Immature natural killer cell (primary cell): Measurements from ENCODE around the gene DHRS1. TPM values are rescaled to one million over a fixed set of nuclear protein-coding genes. Genes with fewer than 3 reads are reported as not detected.

Experiments
- DNase-seq, 3 donors: peaks; one replicate each; pipeline ENCODE4 v3.0.0; 2022; ENCODE audit warnings: mixed read lengths in 1 of 3
- H3K27ac Mint-ChIP-seq, 6 donors: one replicate each; pipeline ENCODE4 v1.8.0; 2020; ENCODE audit warnings: mixed read lengths in 6 of 6, mild to moderate bottlenecking in 5 of 6, inconsistent platforms in 4 of 6, moderate library complexity in 3 of 6
- H3K27me3 Mint-ChIP-seq, 3 donors: one replicate each; pipeline ENCODE4 v1.8.0; 2020 to 2021; ENCODE audit warnings: low read depth in 3 of 3, mild to moderate bottlenecking in 3 of 3, mixed read lengths in 3 of 3, moderate library complexity in 3 of 3, inconsistent platforms in 1 of 3
- H3K36me3 Mint-ChIP-seq, 3 donors: one replicate each; pipeline ENCODE4 v1.8.0; 2020; ENCODE audit warnings: mixed read lengths in 3 of 3, inconsistent platforms in 2 of 3, mild to moderate bottlenecking in 2 of 3
- H3K4me1 Mint-ChIP-seq, 2 donors: one replicate each; pipeline ENCODE4 v1.8.0; 2020; ENCODE audit warnings: inconsistent platforms in 2 of 2, mild to moderate bottlenecking in 2 of 2, mixed read lengths in 2 of 2, moderate library complexity in 1 of 2
- H3K4me3 Mint-ChIP-seq, 5 donors: one replicate each; pipeline ENCODE4 v1.8.0; 2020; ENCODE audit warnings: mild to moderate bottlenecking in 5 of 5, mixed read lengths in 5 of 5, inconsistent platforms in 3 of 5, moderate library complexity in 3 of 5
- H3K9me3 Mint-ChIP-seq, 6 donors: one replicate each; pipeline ENCODE4 v1.8.0; 2020; ENCODE audit warnings: mild to moderate bottlenecking in 6 of 6, mixed read lengths in 6 of 6, inconsistent platforms in 4 of 6, moderate library complexity in 3 of 6
- polyA plus RNA-seq, 3 donors: library from polyadenylated mRNA; unstranded; fragments of 300-500 nt; fragmentation: Illumina TruSeq; gene quantifications; one replicate each; pipeline ENCODE4 v1.2.3, GENCODE V29; 2021

Gene DHRS1
- polyA plus RNA-seq, 3 donors from 2014 or later, result 31.4 to 35.9 (median 31.7) TPM

GRCh38 chr14:24322672-24323071 is 23.1 kb upstream of the DHRS1 start:
- peaks cover 12 to 18% of the 10 kb centered on the region in 2 donors for H3K4me1 Mint-ChIP-seq
- no peak for DNase-seq
- peaks cover 4 to 23% (median 5%) of the 10 kb centered on the region in 3 donors for H3K27me3 Mint-ChIP-seq
- no peak overlapping the region for H3K4me3 Mint-ChIP-seq
- no peaks in the 10 kb centered on the region for H3K9me3 Mint-ChIP-seq
- H3K36me3 Mint-ChIP-seq, result peaks cover 0 to 9% (median 4%) of the 10 kb centered on the region in 3 donors
- peak overlapping the region in 1 of 6 donors; percentile 31 for H3K27ac Mint-ChIP-seq

GRCh38 chr14:24321212-24321975 is 21.8 kb upstream of the DHRS1 start:
- no peak overlapping the region for H3K27ac Mint-ChIP-seq
- no peaks in the 10 kb centered on the region for H3K9me3 Mint-ChIP-seq
- H3K27me3 Mint-ChIP-seq, result peaks cover 5 to 19% (median 7%) of the 10 kb centered on the region in 3 donors

GRCh38 chr14:24317141-24317928 is 17.8 kb upstream of the DHRS1 start:
- Mint-ChIP-seq H3K4me3 (no peak overlapping the region), H3K4me1 (peaks cover 44 to 49% of the 10 kb centered on the region in 2 donors), H3K27ac (peak overlapping the region in 4 of 6 donors; percentile 7 to 56 (median 38)), H3K9me3 (no peaks in the 10 kb centered on the region), H3K27me3 (peaks cover 9 to 21% (median 17%) of the 10 kb centered on the region in 3 donors), H3K36me3 (peaks cover 4 to 15% (median 9%) of the 10 kb centered on the region in 3 donors)
- no peak for DNase-seq

More at GRCh38 chr14:24321212-24321975, 21.8 kb upstream of the DHRS1 start:
- DNase-seq, result no peak
- Mint-ChIP-seq H3K4me3 (no peak overlapping the region), H3K36me3 (peaks cover 4 to 15% (median 9%) of the 10 kb centered on the region in 3 donors), H3K4me1 (peaks cover 13 to 14% of the 10 kb centered on the region in 2 donors)

GRCh38 chr14:24316597-24316950 is 17.0 kb upstream of the DHRS1 start:
- no peak overlapping the region for H3K4me3 Mint-ChIP-seq
- no peak for DNase-seq
- peaks cover 51 to 57% of the 10 kb centered on the region in 2 donors for H3K4me1 Mint-ChIP-seq
- H3K27ac Mint-ChIP-seq, result no peak overlapping the region
- H3K9me3 Mint-ChIP-seq, result no peaks in the 10 kb centered on the region
- H3K36me3 Mint-ChIP-seq, result peaks cover 4 to 12% (median 9%) of the 10 kb centered on the region in 3 donors
- H3K27me3 Mint-ChIP-seq, result peaks cover 9 to 20% (median 19%) of the 10 kb centered on the region in 3 donors

GRCh38 chr14:24315807-24316596 is 16.4 kb upstream of the DHRS1 start:
- Mint-ChIP-seq H3K4me3 (peak overlapping the region; percentile 74 to 95 (median 84)), H3K36me3 (peaks cover 4 to 11% (median 9%) of the 10 kb centered on the region in 3 donors), H3K27ac (peak overlapping the region in 5 of 6 donors; percentile 91 to 99 (median 97)), H3K4me1 (peaks cover 54 to 59% of the 10 kb centered on the region in 2 donors), H3K27me3 (peaks cover 9 to 20% (median 18%) of the 10 kb centered on the region in 3 donors), H3K9me3 (no peaks in the 10 kb centered on the region)
- no peak for DNase-seq

GRCh38 chr14:24315243-24315806 is 15.7 kb upstream of the DHRS1 start:
- peaks cover 4 to 10% (median 9%) of the 10 kb centered on the region in 3 donors for H3K36me3 Mint-ChIP-seq
- no peak for DNase-seq
- no peaks in the 10 kb centered on the region for H3K9me3 Mint-ChIP-seq
- peaks cover 56 to 62% of the 10 kb centered on the region in 2 donors for H3K4me1 Mint-ChIP-seq
- H3K27ac Mint-ChIP-seq, result peak overlapping the region; percentile 90 to 99 (median 94)
- peak overlapping the region; percentile 74 to 95 (median 84) for H3K4me3 Mint-ChIP-seq
- peaks cover 9 to 21% (median 16%) of the 10 kb centered on the region in 3 donors for H3K27me3 Mint-ChIP-seq

- peaks cover 4 to 9% (median 6%) of the 10 kb centered on the region in 3 donors for H3K36me3 Mint-ChIP-seq
- H3K27me3 Mint-ChIP-seq, result peaks cover 10 to 20% (median 14%) of the 10 kb centered on the region in 3 donors
- peak overlapping the region; percentile 74 to 95 (median 84) for H3K4me3 Mint-ChIP-seq
- H3K4me1 Mint-ChIP-seq, result peaks cover 64 to 69% of the 10 kb centered on the region in 2 donors
- peak overlapping the region; percentile 90 to 99 (median 94) for H3K27ac Mint-ChIP-seq
- no peaks in the 10 kb centered on the region for H3K9me3 Mint-ChIP-seq
- DNase-seq, result peak in 1 of 3 donors; percentile 6
These were observed 15.0 kb upstream of the DHRS1 start for GRCh38 chr14:24314377-24315193.

- H3K27ac Mint-ChIP-seq, result peak overlapping the region; percentile 90 to 99 (median 94)
- peaks cover 4 to 15% (median 6%) of the 10 kb centered on the region in 3 donors for H3K36me3 Mint-ChIP-seq
- peaks cover 8 to 20% (median 12%) of the 10 kb centered on the region in 3 donors for H3K27me3 Mint-ChIP-seq
- peak overlapping the region; percentile 74 to 95 (median 84) for H3K4me3 Mint-ChIP-seq
- no peak for DNase-seq
- peaks cover 68 to 76% of the 10 kb centered on the region in 2 donors for H3K4me1 Mint-ChIP-seq
- H3K9me3 Mint-ChIP-seq, result no peaks in the 10 kb centered on the region
These were observed 14.3 kb upstream of the DHRS1 start for GRCh38 chr14:24313913-24314312.

GRCh38 chr14:24312736-24313507 is 13.3 kb upstream of the DHRS1 start:
- Mint-ChIP-seq H3K36me3 (peaks cover 7 to 19% (median 9%) of the 10 kb centered on the region in 3 donors), H3K27ac (peak overlapping the region; percentile 90 to 99 (median 94)), H3K4me1 (peaks cover 78 to 84% of the 10 kb centered on the region in 2 donors), H3K9me3 (no peaks in the 10 kb centered on the region), H3K4me3 (peak overlapping the region; percentile 74 to 95 (median 84)), H3K27me3 (peaks cover 8 to 20% (median 10%) of the 10 kb centered on the region in 3 donors)
- DNase-seq, result peak; percentile 74 to 77 (median 77)

GRCh38 chr14:24311837-24312615 is 12.4 kb upstream of the DHRS1 start:
- DNase-seq, result peak in 2 of 3 donors; percentile 32 to 33
- Mint-ChIP-seq H3K4me1 (peaks cover 77% of the 10 kb centered on the region in 2 donors), H3K4me3 (peak overlapping the region; percentile 74 to 95 (median 84)), H3K36me3 (peaks cover 4 to 13% (median 8%) of the 10 kb centered on the region in 3 donors), H3K27ac (peak overlapping the region; percentile 90 to 99 (median 94)), H3K9me3 (no peaks in the 10 kb centered on the region), H3K27me3 (peaks cover 8 to 17% (median 10%) of the 10 kb centered on the region in 3 donors)
